ENCODE data around the gene MCF2L2. TPM values are rescaled to one million over a fixed set of nuclear protein-coding genes. Genes with fewer than 3 reads are reported as not detected.

MCF2L2 gene
- polyA plus RNA-seq, 1 experiment = not detected

DNA sequence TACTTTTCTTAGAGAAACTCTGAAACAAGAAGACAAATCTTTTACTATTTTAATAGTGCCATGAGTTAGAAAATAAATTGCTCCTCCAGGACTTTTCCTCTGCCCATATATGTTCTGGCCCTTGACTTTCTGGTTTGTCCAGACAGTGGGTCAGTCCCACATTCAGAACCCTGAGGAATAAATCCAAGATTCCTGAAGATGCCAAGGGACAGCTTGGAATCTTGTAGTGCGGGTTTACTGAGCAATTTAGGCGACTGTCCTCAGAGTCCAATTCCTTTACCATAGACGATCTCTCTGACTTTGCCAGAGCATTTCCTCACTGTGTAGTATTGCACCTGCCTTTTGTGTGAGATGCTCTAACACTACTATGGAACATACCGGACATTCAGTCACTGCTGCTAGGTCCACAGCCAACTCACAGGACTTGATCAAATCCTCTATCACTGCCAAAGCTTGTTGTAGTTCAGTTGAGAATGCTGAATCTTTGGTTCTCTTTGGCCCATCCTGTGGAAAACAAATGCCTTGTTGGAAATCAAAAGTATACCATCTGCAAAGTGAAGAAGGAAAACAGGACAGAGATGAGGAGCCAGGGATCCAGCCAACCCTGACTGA lies 212.7 kb downstream of the MCF2L2 start:
- TF ChIP-seq, protein P1, sequence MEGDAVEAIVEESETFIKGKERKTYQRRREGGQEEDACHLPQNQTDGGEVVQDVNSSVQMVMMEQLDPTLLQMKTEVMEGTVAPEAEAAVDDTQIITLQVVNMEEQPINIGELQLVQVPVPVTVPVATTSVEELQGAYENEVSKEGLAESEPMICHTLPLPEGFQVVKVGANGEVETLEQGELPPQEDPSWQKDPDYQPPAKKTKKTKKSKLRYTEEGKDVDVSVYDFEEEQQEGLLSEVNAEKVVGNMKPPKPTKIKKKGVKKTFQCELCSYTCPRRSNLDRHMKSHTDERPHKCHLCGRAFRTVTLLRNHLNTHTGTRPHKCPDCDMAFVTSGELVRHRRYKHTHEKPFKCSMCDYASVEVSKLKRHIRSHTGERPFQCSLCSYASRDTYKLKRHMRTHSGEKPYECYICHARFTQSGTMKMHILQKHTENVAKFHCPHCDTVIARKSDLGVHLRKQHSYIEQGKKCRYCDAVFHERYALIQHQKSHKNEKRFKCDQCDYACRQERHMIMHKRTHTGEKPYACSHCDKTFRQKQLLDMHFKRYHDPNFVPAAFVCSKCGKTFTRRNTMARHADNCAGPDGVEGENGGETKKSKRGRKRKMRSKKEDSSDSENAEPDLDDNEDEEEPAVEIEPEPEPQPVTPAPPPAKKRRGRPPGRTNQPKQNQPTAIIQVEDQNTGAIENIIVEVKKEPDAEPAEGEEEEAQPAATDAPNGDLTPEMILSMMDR (IDR thresholded peaks at IDR 0.05; ENCODE audit: low read depth, low read length) = no peak
- POLR2A ChIA-PET = no interaction called here
- H3K27ac ChIP-seq (ENCODE audit: low read depth, low read length) = no peak overlapping the region
- no peak overlapping the region for H3K4me3 ChIP-seq (ENCODE audit: low read depth, low read length)
- no peak for DNase-seq (ENCODE audit: low read depth, low spot score)
- CTCF ChIA-PET = interaction anchor here (2.4 kb wide), 1 partner anchor 31 kb away, joined by 17 read pairs; no protein-coding TSS in a partner anchor
- peaks cover 9% of the 10 kb centered on the region for H3K27me3 ChIP-seq (ENCODE audit: control insufficient read depth, insufficient read depth, low read length)
- no peaks in the 10 kb centered on the region for H3K9me3 ChIP-seq (ENCODE audit: control insufficient read depth, insufficient read depth, low read length)

DNA sequence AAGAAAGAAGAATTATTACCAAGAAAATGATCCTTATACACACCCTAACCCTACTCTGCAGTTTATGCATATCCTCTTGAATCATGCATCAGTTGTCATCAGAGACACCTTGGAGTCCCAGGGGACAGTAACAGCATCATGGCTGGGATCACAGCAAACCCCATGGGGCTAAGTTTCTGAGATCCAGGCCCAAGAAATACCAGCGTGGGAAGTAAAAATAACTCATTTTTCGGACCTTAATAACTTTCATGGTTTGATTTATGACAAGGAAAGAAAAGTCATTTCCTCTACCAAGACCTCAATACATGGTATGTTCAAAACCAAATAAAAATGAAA lies 214.2 kb downstream of the MCF2L2 start:
- POLR2A ChIA-PET = no interaction called here
- Histone ChIP-seq H3K9me3 (ENCODE audit: control insufficient read depth, insufficient read depth, low read length) (no peaks in the 10 kb centered on the region), H3K27ac (ENCODE audit: low read depth, low read length) (no peak overlapping the region), H3K4me3 (ENCODE audit: low read depth, low read length) (no peak overlapping the region), H3K27me3 (ENCODE audit: control insufficient read depth, insufficient read depth, low read length) (peaks cover 9% of the 10 kb centered on the region)
- CTCF ChIA-PET = no interaction called here
- TF ChIP-seq, protein P1 (IDR thresholded peaks at IDR 0.05; ENCODE audit: low read depth, low read length) = no peak
- DNase-seq (ENCODE audit: low read depth, low spot score) = no peak

DNA sequence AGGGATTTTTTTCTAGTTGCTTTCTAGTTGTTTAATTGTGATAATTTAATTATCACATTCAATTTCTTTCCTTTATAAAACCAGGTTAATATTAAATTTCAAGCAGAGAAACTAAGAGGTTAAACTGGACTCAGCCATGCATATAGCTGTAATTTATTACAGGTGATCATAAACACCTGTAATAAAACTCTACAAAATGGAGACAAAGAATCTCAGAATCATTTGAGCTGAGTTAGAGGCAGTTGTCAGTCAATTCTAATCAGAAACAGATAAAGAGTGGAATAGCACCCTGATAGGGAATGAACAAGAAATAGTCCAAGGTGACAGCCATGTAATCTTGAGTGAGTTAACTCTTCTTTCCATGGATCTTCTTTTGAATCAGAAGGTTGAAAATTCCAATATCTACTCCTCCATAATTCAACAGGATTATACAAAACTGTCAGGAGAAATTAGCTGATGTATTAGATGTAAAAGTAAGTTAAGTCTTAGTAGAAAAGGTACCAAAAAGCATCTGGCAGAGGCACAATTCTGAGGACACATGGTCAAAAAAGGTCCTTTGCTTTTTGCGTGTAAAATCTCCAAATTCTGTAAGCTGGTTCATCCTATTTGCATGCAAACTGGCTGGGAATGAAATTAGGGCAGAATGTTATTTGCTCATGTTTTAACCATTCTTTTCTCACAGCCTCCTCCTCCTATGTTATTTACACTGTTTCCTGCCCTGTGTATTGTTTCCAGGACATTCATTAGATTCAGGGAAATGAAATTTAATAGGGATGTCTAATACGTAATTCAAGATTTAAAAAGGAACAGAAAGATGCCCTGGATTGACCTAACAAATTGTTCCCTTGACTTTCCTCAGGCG lies 214.8 kb downstream of the MCF2L2 start:
- TF ChIP-seq, protein P1 (IDR thresholded peaks at IDR 0.05; ENCODE audit: low read depth, low read length) = no peak
- Histone ChIP-seq H3K9me3 (ENCODE audit: control insufficient read depth, insufficient read depth, low read length) (no peaks in the 10 kb centered on the region), H3K27me3 (ENCODE audit: control insufficient read depth, insufficient read depth, low read length) (peaks cover 9% of the 10 kb centered on the region), H3K4me3 (ENCODE audit: low read depth, low read length) (no peak overlapping the region), H3K27ac (ENCODE audit: low read depth, low read length) (no peak overlapping the region)
- CTCF ChIA-PET = interaction anchor here (1.5 kb wide), 1 partner anchor 172 kb away, joined by 7 read pairs; no protein-coding TSS in a partner anchor
- DNase-seq (ENCODE audit: low read depth, low spot score) = no peak
- POLR2A ChIA-PET = no interaction called here

DNA sequence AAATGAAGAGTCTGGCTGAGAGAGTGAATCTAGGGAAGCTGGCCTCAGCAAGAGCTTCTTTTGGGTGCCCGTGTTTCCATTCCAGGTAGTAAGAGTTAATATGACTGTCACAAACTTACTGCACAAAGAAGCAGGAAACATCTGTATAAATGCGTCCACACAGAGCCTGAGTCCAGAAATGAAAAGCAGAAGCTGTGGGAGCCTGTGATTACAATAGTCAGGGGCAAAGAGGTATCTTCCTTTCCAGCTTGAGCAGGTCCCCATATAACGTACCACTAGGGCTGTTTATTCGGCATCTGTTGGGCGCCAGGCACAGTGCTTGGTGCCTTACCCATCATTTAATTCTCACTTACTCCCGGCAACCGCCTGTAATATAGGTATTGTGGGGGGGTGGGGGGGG lies 215.9 kb downstream of the MCF2L2 start:
- no peak overlapping the region for H3K4me3 ChIP-seq (ENCODE audit: low read depth, low read length)
- no peaks in the 10 kb centered on the region for H3K9me3 ChIP-seq (ENCODE audit: control insufficient read depth, insufficient read depth, low read length)
- H3K27me3 ChIP-seq (ENCODE audit: control insufficient read depth, insufficient read depth, low read length) = peaks cover 9% of the 10 kb centered on the region
- POLR2A ChIA-PET = no interaction called here
- CTCF ChIA-PET = interaction anchor here (0.6 to 1.5 kb wide), 2 partner anchors 17 to 173 kb away, joined by 3 to 7 read pairs; no protein-coding TSS in a partner anchor
- DNase-seq (ENCODE audit: low read depth, low spot score) = no peak
- no peak overlapping the region for H3K27ac ChIP-seq (ENCODE audit: low read depth, low read length)
- TF ChIP-seq, protein P1 (IDR thresholded peaks at IDR 0.05; ENCODE audit: low read depth, low read length) = no peak

DNA sequence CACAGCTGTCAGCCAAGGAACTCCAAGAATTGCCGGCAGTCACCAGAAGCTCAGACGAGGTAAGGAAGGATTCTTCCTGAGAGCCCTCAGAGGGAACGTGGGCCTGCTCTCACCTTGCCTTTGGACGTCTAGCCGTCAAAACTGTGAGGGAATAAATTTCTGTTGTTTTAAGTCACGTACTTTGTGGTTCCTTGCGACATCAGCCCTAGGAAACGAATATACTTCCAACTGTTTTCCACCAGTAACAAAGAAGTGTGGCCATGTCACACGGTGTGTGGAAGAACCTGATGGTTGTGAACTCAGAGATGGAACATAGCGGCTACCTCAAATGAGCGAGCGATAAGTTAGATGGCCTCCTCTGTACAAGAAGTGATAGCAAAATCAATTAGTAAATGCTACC lies 216.3 kb downstream of the MCF2L2 start:
- ChIA-PET CTCF (no interaction called here), POLR2A (no interaction called here)
- TF ChIP-seq, protein P1 (IDR thresholded peaks at IDR 0.05; ENCODE audit: low read depth, low read length) = no peak
- Histone ChIP-seq H3K9me3 (ENCODE audit: control insufficient read depth, insufficient read depth, low read length) (no peaks in the 10 kb centered on the region), H3K27ac (ENCODE audit: low read depth, low read length) (no peak overlapping the region), H3K27me3 (ENCODE audit: control insufficient read depth, insufficient read depth, low read length) (peaks cover 14% of the 10 kb centered on the region), H3K4me3 (ENCODE audit: low read depth, low read length) (no peak overlapping the region)
- DNase-seq (ENCODE audit: low read depth, low spot score) = no peak

All from AG04450 (cell line).